HG02642 (cell line): ENCODE results near the gene ACTRT2.

Experiments
- ATAC-seq: cut with Tn5 transposase; IDR thresholded peaks from one replicate; pipeline ENCODE4 v1.9.1; 2021; ENCODE audit warnings: mild to moderate bottlenecking; ENCODE audit not compliant: unreplicated experiment, poor library complexity

ACTRT2 gene

DNA sequence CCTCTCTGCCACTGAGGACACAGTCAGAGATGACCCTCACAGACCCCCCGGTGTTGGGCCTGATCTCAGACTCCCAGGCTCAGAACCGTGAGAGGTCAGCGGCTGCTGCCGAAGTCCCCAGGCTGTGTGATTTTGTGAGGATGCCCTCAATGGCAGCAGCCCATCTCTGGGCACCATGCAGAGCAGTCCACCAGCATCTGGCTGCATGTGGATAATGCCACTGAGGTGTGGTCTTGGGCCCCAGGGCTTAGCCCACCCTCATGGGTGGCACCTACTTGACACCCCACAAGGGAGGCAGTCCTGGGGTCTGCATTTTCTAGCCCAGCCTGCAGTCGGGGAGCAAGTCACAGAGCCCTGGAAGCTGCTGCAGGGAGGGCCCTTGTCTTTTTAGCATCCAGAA is 5.5 kb upstream of the ACTRT2 start:
- ATAC-seq: no peak

DNA sequence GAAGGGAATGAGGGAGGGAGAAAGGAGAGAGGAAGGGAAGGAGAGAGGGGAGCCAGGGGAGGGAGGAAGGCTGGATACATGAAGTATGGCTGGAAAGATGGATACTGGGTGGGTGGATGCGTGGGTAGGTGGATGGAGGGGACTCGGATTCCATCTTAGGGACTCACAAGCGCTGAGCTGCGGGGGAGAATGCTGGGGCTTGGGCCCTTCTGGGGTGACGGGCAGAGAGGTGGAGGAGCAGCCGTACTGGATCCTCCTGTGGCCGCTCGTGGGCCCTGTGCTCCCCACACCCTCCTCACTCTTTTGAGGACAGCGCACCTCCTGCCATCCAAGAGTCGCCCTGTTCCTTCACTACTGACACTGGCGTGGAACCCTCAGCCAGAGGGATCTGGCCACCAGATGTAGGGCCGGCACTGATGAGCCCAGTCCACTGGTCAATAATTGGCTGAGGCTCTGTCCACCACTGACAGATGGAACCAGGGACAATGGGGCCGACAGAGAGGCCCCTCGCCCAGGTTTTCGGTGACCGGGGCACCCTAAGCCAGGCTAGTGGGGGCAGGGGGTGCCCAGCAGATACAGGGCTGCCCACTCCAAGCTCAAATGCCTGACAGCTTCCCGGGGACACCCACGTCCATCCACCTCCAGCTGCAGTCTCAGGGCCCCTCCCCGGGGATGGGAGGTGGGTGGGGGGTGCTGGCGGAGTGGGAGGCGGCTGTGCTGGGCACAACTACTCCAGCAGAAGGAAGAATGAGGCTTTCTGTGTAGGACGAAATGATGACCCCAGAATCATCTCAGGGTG is 4.4 kb upstream of the ACTRT2 start:
- no peak for ATAC-seq

DNA sequence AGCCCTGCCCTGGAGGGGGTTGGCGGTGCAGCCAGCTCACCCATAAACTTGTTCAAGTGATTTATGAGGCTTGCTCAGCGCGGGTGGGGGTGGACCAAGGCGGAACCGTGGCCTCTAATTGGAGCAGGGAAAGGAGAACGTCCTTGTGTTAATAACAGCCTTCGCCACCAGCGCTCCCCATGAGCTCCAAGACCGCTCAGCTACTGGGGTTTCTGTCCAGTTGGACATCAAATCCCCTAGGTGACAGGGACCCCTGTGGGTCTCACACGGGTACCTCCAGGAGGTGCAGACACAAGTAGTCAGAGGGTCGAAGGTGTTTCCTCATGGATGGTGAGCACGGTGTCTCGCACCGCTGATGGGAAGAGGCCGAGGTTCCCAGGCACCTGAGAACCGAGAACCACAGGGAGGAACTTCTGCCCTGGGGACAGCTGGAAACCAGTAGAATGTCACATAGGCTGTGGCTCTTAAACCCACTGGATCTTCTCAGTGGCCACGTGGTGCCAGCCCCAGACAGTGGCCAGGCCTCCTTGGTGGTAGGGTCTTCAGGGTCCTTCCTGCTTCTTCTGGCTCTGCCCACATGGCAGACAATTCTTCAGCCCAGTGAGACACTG is 3.7 kb upstream of the ACTRT2 start:
- no peak for ATAC-seq

DNA sequence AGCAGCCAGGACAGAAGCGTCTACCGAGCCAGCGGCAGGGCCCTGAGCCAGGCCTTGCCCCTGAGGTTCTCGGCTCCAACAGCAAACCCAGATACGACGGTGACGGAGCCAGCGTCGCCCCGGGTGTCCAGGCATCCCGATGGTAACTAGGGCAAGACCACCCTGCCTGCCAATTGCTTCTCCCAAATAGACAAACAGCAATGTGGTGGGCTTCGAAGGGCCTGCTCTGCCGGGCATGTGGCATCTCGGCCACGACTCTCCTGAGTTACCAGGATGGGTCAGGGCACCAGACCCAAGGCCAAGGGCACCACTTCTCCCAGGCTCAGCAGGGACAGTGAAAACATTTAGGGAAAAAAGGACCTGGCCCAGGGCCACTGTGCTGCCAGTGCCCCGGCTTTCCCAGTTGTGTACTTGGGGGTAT is 3.2 kb upstream of the ACTRT2 start:
- ATAC-seq: no peak

DNA sequence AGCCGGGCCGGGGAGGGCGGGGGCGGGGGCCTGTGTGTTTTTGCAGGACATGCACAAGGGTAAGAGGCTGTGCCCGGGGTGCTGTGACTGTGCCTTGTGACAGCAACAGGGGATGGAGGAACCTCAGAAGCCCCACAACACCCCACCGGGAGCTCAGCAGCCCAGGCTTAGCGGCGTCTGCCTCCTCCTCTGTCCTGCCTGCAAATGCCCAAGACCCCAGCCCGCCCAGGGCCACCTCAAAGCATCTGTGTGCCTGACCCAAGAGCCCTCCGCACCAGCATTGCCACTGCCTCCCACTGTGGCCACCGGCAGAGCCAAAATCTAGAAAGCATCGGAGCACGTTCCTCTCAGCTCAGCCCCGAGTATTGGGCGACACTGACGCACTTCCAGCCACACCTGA is 2.7 kb upstream of the ACTRT2 start:
- no peak for ATAC-seq

DNA sequence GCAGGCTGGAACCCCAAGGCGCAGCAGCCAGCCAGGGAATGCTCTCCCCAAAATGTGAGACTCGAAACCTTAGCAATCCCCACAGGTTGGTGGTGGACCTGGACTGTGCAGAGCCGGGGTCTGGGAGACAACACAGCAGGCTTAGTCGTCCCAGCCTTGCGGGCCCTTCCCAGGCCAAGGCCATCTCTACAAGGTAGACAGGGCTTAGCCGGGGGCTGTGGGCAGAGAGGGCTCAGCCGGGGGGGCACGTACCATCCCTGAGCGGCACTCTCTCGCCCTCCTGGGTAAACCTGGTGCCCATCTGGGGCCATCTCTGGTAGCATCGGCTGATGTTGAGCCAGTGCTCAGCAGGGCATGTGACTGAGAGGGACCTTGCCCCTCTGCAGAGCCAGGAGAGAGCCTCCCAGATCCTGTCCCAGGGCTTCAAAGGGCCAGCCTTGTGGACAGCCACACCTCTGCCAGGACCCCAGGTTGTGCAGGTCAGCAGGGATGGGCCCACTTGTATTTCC is 2.2 kb upstream of the ACTRT2 start:
- no peak for ATAC-seq

DNA sequence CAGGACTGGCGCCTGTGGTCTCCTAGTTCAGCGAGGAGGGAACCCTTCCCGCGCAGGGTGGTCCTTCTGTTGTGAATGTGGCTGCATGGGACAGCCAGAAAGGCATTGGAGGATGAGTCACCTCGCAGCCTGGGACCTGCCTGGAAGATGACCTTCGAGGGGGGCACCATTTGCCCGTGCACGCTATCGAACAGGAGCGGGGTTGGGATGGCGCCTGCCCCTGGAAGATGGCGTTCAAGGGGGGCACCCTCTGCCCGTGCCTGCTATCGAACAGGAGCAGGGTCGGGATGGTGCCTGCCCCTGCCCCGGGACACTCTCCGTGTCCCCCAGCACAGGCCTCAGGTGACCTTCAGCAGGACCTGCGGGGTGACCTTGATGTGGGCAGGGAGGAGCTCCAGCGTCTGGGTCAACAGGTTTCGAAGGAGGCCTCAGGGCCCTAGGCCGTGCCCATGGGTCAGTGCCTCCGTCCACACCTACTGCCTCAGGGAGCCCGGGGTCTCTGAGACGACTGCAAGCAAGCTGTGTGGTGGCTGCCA is 1.7 kb upstream of the ACTRT2 start:
- ATAC-seq: no peak

DNA sequence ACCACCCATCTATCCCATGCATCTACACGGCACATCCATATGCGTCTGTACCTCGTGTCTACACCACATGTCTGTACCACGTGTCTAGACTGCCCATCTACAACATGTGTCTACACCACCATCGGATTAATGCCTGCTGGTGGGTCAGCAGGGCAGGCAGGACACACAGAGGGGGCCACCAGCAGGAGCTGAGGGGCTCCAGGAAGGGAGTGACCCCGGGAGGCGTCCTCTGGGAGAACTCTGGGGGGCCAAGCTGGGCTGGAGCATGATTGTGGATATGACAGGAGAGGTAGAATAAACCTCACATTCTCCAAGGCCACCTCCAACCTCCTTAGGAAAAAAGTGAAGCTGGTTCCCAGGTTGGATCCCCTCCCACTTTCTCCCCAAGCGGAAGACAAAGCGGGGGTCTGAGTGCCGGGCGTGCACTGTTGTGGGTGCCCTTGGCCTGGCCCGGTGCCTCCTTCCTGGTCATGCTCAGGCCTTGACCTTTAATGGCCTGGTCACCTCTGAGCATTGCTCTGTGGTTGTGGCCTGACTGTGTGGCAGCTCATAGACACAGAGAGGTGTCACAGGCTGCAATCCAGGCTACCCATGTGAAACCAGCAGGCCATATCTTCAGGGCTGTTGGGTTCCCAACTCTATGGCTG is 881 bp upstream of the ACTRT2 start:
- no peak for ATAC-seq

DNA sequence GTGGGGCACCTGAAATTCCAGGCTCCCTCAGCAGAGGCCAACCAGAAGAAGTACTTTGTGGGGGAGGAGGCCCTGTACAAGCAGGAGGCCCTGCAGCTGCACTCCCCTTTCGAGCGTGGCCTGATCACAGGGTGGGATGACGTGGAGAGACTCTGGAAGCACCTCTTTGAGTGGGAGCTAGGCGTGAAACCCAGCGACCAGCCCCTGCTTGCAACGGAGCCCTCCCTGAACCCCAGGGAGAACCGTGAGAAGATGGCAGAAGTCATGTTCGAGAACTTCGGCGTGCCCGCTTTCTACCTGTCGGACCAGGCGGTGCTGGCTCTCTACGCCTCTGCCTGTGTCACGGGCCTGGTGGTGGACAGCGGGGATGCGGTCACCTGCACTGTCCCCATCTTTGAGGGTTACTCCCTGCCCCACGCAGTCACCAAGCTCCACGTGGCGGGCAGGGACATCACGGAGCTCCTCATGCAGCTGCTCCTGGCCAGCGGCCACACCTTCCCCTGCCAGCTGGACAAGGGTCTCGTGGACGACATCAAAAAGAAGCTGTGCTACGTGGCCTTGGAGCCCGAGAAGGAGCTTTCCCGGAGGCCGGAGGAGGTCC is 634 bp downstream of the ACTRT2 start:
- no peak for ATAC-seq

DNA sequence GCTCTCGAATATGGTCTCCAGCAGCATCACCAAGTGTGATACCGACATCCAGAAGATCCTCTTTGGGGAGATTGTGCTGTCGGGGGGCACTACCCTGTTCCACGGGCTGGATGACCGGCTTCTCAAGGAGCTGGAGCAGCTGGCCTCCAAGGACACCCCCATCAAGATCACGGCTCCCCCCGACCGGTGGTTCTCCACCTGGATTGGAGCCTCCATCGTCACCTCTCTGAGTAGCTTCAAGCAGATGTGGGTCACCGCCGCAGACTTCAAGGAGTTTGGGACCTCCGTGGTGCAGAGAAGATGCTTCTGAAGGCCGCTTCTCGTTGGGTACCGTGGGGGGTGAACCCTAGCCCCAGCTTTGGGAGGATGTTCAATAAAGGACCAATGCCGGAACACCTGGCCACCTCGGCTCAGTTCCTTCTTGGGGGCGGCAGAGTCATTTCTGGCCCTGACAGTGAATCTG is 1.3 kb downstream of the ACTRT2 start:
- ATAC-seq: no peak

DNA sequence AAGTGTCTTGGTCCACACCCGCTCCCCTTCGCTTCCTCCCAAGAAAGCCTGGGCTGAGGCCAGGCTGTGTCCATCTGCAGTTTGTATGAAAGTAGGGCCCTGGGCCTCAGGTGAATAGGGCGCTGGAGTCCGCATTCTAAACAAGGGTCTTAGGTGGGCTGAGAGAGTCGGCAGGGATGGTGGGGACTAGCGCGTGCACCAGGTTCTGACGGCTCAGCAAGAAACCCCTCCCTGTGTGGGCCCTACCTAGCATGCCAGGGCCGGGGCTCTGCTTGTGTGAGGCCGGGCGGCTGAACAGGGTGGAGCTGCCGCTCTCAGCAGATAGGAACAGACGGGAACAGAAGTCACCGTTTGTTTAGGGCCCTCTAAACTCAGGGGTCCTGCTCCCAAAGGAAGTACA is 1.7 kb downstream of the ACTRT2 start:
- no peak for ATAC-seq

DNA sequence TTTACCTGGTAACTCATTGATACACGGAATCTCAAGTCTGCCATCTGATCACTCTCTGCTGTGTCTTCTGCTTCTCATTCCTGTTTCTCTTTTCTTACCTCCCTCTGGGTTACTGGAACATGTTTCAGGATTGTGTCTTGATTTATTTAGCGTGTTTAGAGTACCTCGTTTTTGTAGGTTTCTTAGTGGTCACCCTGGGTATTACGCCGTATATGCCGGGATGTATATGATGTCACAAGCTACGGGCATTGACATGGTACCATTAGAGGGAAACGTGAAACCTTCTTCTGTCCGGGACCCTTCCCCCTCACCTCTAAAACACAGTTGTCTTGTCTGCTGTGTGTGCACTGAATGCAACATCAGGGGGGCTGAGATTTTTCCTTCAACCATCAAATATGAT is 2.8 kb downstream of the ACTRT2 start:
- no peak for ATAC-seq

DNA sequence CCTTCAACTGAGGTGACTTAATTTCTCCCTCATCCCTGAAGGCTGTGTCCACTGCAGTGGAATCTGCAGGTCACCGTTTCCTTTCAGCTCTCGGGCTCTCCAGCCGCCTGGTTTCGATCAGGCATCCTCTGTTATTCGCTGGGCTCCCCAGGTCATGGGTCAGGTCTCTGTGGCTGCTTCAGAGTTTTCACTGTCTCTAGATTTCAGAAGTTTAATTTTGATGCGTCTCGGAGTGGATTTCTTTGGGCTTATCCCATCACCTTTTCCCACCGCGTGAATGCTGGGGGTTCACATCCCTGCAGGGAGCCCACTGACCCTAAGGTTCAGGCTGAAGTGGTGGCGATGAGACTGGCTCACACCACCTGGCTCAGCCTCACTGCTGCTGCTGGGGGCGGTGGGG is 3.3 kb downstream of the ACTRT2 start:
- ATAC-seq: no peak

DNA sequence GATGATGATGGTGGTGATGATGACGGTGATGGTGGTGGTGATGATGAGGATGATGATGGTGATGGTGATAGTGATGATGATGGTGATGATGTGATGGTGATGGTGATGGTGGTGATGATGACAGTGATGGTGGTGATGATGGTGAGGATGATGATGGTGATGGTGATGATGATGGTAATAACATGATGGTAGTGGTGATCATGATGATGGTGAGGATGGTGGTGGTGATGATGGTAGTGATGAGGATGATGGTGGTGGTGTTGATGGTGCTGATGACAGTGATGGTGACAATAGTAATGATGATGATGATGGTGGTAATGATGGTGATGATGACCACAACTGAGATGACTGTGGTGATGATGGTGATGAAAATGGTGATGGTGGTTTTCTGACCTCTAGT is 4.9 kb downstream of the ACTRT2 start:
- no peak for ATAC-seq

DNA sequence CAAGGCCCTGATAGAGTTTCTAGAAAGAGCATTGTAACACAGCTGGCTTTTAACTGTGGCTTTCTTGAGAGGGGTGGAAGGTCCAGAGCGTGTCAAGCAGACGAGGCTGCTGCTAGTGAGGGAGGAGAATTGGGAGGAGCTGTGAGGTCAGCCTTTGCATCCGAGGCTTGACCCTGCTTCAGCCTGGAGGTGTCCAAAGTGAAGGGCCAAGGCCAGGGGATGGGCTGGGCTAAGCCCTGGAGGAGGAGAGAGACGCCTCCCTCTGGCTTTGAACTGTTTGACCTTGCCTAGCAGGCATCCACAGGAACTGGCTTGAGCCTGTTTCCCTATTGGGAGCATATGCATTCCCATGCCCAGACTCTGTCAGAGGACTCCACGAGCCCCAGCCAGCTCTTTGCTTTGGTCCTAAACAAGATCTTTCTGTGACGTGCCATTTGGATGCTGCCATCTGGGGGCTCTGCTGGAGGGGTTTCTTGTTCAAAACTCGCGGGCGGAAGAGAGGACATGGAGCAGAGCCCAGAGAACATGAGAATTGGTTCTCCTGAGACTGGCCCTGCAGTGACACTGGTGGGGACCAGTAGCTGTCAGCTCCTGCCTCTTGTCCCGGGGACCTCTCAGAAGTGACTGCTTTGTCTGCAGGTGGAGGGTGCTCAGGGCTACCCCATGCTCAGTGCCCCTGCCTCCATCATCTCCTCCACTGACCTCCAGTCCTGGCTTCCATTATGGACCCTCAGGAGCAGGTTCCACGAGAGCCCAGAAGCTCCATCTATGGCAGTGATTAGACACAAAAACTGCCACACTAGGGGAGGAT is 5.5 kb downstream of the ACTRT2 start:
- no peak for ATAC-seq

DNA sequence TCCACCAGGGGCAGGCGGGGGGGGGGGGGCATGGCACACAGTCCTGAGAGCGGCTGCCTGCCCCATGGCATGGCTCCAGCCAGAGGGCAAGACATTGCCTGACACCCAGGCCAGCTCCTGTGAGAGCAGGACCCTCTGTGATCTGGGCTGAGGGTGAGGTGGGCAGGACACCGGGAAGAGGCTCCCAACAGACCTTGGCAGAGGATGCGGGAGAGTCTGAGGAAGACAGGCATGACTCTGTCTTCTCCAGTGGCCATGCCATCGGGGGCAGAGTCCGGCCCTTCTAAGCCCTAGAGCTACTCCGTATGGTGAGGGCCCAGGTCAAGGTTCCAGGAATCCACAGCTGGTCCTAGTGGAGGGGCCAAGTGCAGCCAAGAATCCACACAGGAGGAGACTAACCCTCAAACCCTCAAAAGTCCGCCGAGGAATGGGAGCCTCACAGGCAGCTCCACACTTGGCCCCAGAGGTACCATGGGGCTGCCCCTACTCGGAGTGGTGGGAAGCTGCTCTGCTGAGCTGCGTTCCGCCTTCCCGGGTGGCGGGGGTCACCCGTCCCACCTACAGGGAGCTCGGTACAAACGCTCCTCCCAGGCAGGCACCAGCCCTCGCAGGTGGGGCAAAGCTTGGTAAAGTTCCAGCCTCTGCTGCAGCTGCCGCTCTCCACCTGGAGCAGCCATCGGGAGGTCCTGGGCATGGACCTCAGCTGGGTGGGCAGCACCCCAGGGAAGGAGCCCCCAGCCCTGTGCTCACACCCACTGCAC is 6.5 kb downstream of the ACTRT2 start:
- no peak for ATAC-seq

DNA sequence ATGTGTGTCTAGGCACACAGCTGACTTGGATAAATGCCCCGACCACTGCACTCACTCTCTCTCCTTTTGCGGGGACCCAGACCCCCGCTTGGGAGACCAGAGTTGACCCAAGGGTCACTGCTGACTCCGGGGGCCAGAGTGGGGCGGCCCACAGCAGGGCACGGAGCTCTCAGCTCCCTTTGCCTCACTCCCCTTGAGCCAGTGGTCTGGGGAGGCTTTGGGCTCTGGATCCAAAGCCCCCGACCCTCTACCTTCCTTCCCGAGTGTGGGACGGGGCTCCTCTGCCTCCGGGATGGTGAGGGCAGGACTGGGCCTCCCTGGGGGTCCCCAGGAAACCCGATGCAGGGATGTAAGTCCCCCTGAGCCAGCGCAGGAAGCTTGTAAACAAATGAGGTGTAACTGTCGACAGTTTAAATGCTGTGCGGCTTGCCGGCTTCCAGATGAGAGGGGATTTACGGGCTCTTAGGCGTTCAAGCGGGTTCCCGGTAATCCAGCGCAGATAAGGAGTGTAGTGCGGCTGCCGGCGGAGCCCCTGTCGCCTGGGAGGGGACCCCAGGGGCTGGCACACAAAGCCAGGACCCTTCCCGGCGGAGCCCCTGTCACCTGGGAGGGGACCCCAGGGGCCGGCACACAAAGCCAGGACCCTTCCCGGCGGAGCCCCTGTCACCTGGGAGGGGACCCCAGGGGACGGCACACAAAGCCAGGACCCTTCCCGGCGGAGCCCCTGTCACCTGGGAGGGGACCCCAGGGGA is 7.4 kb downstream of the ACTRT2 start:
- no peak for ATAC-seq

DNA sequence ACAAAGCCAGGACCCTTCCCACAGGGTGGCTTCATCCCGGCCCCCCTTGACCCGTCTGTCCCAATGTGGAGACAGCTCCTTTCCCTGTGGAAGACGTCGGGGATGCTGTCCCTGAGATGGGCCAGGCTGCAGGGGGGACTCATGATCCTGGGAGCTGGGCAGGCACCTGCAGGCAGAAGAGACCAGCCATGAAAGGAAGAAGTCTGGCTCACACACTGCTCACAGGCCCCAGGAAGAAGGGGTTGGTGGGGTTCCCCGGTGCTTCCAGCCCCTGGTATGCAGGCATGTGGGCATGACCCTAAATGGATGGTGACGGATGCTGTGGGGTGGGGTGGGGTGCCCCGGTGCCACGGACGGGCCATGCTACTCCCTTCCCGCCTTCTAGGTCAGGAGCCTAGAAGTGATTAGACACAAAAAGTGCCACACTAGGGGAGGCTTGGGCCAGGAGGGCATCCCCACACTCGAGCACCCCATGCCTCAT is 8.3 kb downstream of the ACTRT2 start:
- no peak for ATAC-seq
